Karpas-422 (cell line): Measurements from ENCODE around the gene PAPOLG. TPM values are rescaled to one million over a fixed set of nuclear protein-coding genes. Genes with fewer than 3 reads are reported as not detected.

ENCODE experiments used
- DNase-seq: peaks from one replicate; pipeline ENCODE4 v3.0.0-alpha.2; 2015
- H2AFZ ChIP-seq: fragments of 200-600 bp; sonication (generic); 2 replicates; pipeline ENCODE4 v1.6.1; 2014; ENCODE audit warnings: antibody characterized with exemption, low read length, mixed read lengths
- H3K27ac ChIP-seq: fragments of 200-600 bp; sonication (generic); 2 replicates; pipeline ENCODE4 v1.5.1; 2014; ENCODE audit warnings: mild to moderate bottlenecking, low read length, moderate library complexity
- H3K27me3 ChIP-seq: fragments of 200-600 bp; sonication (generic); 2 replicates; pipeline ENCODE4 v1.6.1; 2014; ENCODE audit warnings: low read length, mixed read lengths
- H3K36me3 ChIP-seq: fragments of 200-600 bp; sonication (generic); 2 replicates; pipeline ENCODE4 v1.6.1; 2014; ENCODE audit warnings: low read length, mixed read lengths; ENCODE audit not compliant: insufficient read depth
- H3K4me1 ChIP-seq: fragments of 200-600 bp; sonication (generic); 2 replicates; pipeline ENCODE4 v1.6.1; 2014; ENCODE audit warnings: mild to moderate bottlenecking, low read length, mixed read lengths
- H3K4me2 ChIP-seq: fragments of 200-600 bp; sonication (generic); 2 replicates; pipeline ENCODE4 v1.6.1; 2014; ENCODE audit warnings: low read length, low read depth, mild to moderate bottlenecking; ENCODE audit not compliant: poor library complexity, severe bottlenecking
- H3K4me3 ChIP-seq: fragments of 200-600 bp; sonication (generic); 2 replicates; pipeline ENCODE4 v1.5.1; 2014; ENCODE audit warnings: mild to moderate bottlenecking, antibody characterized with exemption, low read length, mixed read lengths
- H3K79me2 ChIP-seq: fragments of 200-600 bp; sonication (generic); 2 replicates; pipeline ENCODE4 v1.6.1; 2014; ENCODE audit warnings: mild to moderate bottlenecking, low read length, mixed read lengths
- H3K9ac ChIP-seq: fragments of 200-600 bp; sonication (generic); 2 replicates; pipeline ENCODE4 v1.6.0; 2014; ENCODE audit warnings: low read length
- H3K9me2 ChIP-seq: fragments of 200-600 bp; sonication (generic), shearing (Covaris generic); replicated peaks from 2 replicates; pipeline ENCODE4 v1.6.0; 2014; ENCODE audit warnings: mild to moderate bottlenecking, low read length, moderate library complexity; ENCODE audit not compliant: insufficient read depth
- H3K9me3 ChIP-seq: fragments of 300-700, 200-600 bp; sonication (generic); 2 replicates; pipeline ENCODE4 v1.6.1; 2014; ENCODE audit warnings: low read length, mixed read lengths
- H4K20me1 ChIP-seq: fragments of 200-600 bp; sonication (generic); 2 replicates; pipeline ENCODE4 v1.6.1; 2014; ENCODE audit warnings: mild to moderate bottlenecking, antibody characterized with exemption, low read length, low read depth; ENCODE audit not compliant: insufficient read depth
- total RNA-seq: library from RNA; depleted of rRNA; stranded (reverse); fragments of >200 nt; shearing (Covaris generic); gene quantifications from 2 replicates; pipeline ENCODE4 v1.2.3, GENCODE V29; 2014; ENCODE audit warnings: low replicate concordance

PAPOLG gene
- total RNA-seq, 1 experiment from 2014 or later = 41.3 TPM

GRCh38 chr2:60728855-60729254 lies 27.2 kb upstream of the PAPOLG start:
- Histone ChIP-seq H3K36me3 (no peaks in the 10 kb centered on the region), H3K9ac (no peak overlapping the region), H3K4me1 (no peaks in the 10 kb centered on the region), H3K27ac (no peak overlapping the region), H3K27me3 (0 out of 2 replicates have a peak, but pooled peaks cover 4% of the 10 kb centered on the region), H3K9me2 (no peaks in the 10 kb centered on the region), H4K20me1 (no peaks in the 10 kb centered on the region), H3K9me3 (no peaks in the 10 kb centered on the region; the same call in 1 of the 2 replicates), H3K4me3 (no peak overlapping the region), H2AFZ (no peak overlapping the region), H3K4me2 (no peak overlapping the region), H3K79me2 (no peaks in the 10 kb centered on the region)
- DNase-seq = no peak

GRCh38 chr2:60735496-60736250 lies 20.4 kb upstream of the PAPOLG start:
- H2AFZ ChIP-seq = peak overlapping the region; percentile 77; the same call in 1 of the 2 replicates

GRCh38 chr2:60738679-60739078 lies 17.4 kb upstream of the PAPOLG start:
- no peaks in the 10 kb centered on the region for H3K27me3 ChIP-seq
- H2AFZ ChIP-seq = no peak overlapping the region
- no peaks in the 10 kb centered on the region for H3K9me3 ChIP-seq

More at GRCh38 chr2:60735496-60736250, 20.4 kb upstream of the PAPOLG start:
- Histone ChIP-seq H3K9ac (peak overlapping the region; percentile 38), H3K9me2 (no peaks in the 10 kb centered on the region), H3K27me3 (no peaks in the 10 kb centered on the region), H3K79me2 (no peaks in the 10 kb centered on the region), H3K4me2 (peak overlapping the region; percentile 60), H3K4me3 (peak overlapping the region; percentile 56), H4K20me1 (no peaks in the 10 kb centered on the region), H3K4me1 (peaks cover 8% of the 10 kb centered on the region), H3K27ac (no peak overlapping the region), H3K9me3 (no peaks in the 10 kb centered on the region), H3K36me3 (no peaks in the 10 kb centered on the region)
- DNase-seq = peak; percentile 49

GRCh38 chr2:60739156-60739555 lies 16.9 kb upstream of the PAPOLG start:
- no peak overlapping the region for H3K9ac ChIP-seq
- H3K9me3 ChIP-seq = no peaks in the 10 kb centered on the region
- no peak overlapping the region for H3K4me3 ChIP-seq
- no peaks in the 10 kb centered on the region for H3K79me2 ChIP-seq
- peaks cover 8% of the 10 kb centered on the region for H3K4me1 ChIP-seq
- no peaks in the 10 kb centered on the region for H3K9me2 ChIP-seq
- H3K27ac ChIP-seq = no peak overlapping the region
- no peak overlapping the region for H3K4me2 ChIP-seq
- no peak for DNase-seq
- no peak overlapping the region for H2AFZ ChIP-seq
- no peaks in the 10 kb centered on the region for H4K20me1 ChIP-seq
- no peaks in the 10 kb centered on the region for H3K27me3 ChIP-seq
- no peaks in the 10 kb centered on the region for H3K36me3 ChIP-seq

More at GRCh38 chr2:60738679-60739078, 17.4 kb upstream of the PAPOLG start:
- no peak overlapping the region for H3K4me3 ChIP-seq
- H3K27ac ChIP-seq = no peak overlapping the region
- no peaks in the 10 kb centered on the region for H3K9me2 ChIP-seq
- H3K79me2 ChIP-seq = no peaks in the 10 kb centered on the region
- peaks cover 8% of the 10 kb centered on the region for H3K4me1 ChIP-seq
- H4K20me1 ChIP-seq = no peaks in the 10 kb centered on the region
- no peaks in the 10 kb centered on the region for H3K36me3 ChIP-seq
- H3K9ac ChIP-seq = no peak overlapping the region
- DNase-seq = no peak
- H3K4me2 ChIP-seq = no peak overlapping the region

GRCh38 chr2:60741576-60741975 lies 14.5 kb upstream of the PAPOLG start:
- no peak overlapping the region for H3K27ac ChIP-seq
- H3K27me3 ChIP-seq = no peaks in the 10 kb centered on the region
- H3K9me3 ChIP-seq = no peaks in the 10 kb centered on the region
- no peak overlapping the region for H3K9ac ChIP-seq
- H3K4me1 ChIP-seq = no peaks in the 10 kb centered on the region
- H3K4me3 ChIP-seq = no peak overlapping the region
- H3K79me2 ChIP-seq = no peaks in the 10 kb centered on the region
- H4K20me1 ChIP-seq = no peaks in the 10 kb centered on the region
- no peak overlapping the region for H3K4me2 ChIP-seq
- DNase-seq = no peak
- H2AFZ ChIP-seq = no peak overlapping the region
- no peaks in the 10 kb centered on the region for H3K9me2 ChIP-seq
- H3K36me3 ChIP-seq = no peaks in the 10 kb centered on the region

GRCh38 chr2:60742419-60742818 lies 13.6 kb upstream of the PAPOLG start:
- H3K79me2 ChIP-seq = no peaks in the 10 kb centered on the region
- H3K4me1 ChIP-seq = no peaks in the 10 kb centered on the region
- H2AFZ ChIP-seq = no peak overlapping the region
- no peaks in the 10 kb centered on the region for H3K36me3 ChIP-seq
- H3K4me2 ChIP-seq = no peak overlapping the region
- H3K4me3 ChIP-seq = no peak overlapping the region
- no peaks in the 10 kb centered on the region for H4K20me1 ChIP-seq
- H3K9me3 ChIP-seq = no peaks in the 10 kb centered on the region
- H3K27me3 ChIP-seq = no peaks in the 10 kb centered on the region
- H3K9me2 ChIP-seq = no peaks in the 10 kb centered on the region
- no peak for DNase-seq
- H3K9ac ChIP-seq = no peak overlapping the region
- H3K27ac ChIP-seq = no peak overlapping the region

- no peak overlapping the region for H3K9ac ChIP-seq
- no peak overlapping the region for H3K4me2 ChIP-seq
- no peak overlapping the region for H2AFZ ChIP-seq
- no peaks in the 10 kb centered on the region for H3K4me1 ChIP-seq
- DNase-seq = no peak
- no peaks in the 10 kb centered on the region for H3K27me3 ChIP-seq
- no peaks in the 10 kb centered on the region for H3K9me2 ChIP-seq
- H3K9me3 ChIP-seq = no peaks in the 10 kb centered on the region
- no peak overlapping the region for H3K4me3 ChIP-seq
- H4K20me1 ChIP-seq = no peaks in the 10 kb centered on the region
- no peaks in the 10 kb centered on the region for H3K79me2 ChIP-seq
- no peak overlapping the region for H3K27ac ChIP-seq
- no peaks in the 10 kb centered on the region for H3K36me3 ChIP-seq
Observed at GRCh38 chr2:60745330-60745729, 10.7 kb upstream of the PAPOLG start.

- H4K20me1 ChIP-seq = no peaks in the 10 kb centered on the region
- H3K9ac ChIP-seq = no peak overlapping the region
- no peak overlapping the region for H2AFZ ChIP-seq
- no peaks in the 10 kb centered on the region for H3K9me2 ChIP-seq
- H3K4me3 ChIP-seq = no peak overlapping the region
- no peak for DNase-seq
- no peaks in the 10 kb centered on the region for H3K79me2 ChIP-seq
- no peak overlapping the region for H3K27ac ChIP-seq
- H3K4me2 ChIP-seq = no peak overlapping the region
- H3K9me3 ChIP-seq = no peaks in the 10 kb centered on the region
- no peaks in the 10 kb centered on the region for H3K27me3 ChIP-seq
- no peaks in the 10 kb centered on the region for H3K36me3 ChIP-seq
- no peaks in the 10 kb centered on the region for H3K4me1 ChIP-seq
Observed at GRCh38 chr2:60745761-60746160, 10.3 kb upstream of the PAPOLG start.
